Activated T-cell treated with anti-CD3 and anti-CD28 coated beads, Interleukin-2, amount 50 U/mL, for 48 hours (primary cell): ENCODE measurements around the gene HP1BP3.
"Not testable (repeated sequence)": the region's sequence is repeated elsewhere in the genome, so short reads cannot be mapped to it uniquely, and the experiment has no call there.

Experiments
- DNase-seq, 2 experiments: peaks; one replicate each; pipeline ENCODE4 v3.0.0-alpha.2; 2020

HP1BP3 gene

DNA sequence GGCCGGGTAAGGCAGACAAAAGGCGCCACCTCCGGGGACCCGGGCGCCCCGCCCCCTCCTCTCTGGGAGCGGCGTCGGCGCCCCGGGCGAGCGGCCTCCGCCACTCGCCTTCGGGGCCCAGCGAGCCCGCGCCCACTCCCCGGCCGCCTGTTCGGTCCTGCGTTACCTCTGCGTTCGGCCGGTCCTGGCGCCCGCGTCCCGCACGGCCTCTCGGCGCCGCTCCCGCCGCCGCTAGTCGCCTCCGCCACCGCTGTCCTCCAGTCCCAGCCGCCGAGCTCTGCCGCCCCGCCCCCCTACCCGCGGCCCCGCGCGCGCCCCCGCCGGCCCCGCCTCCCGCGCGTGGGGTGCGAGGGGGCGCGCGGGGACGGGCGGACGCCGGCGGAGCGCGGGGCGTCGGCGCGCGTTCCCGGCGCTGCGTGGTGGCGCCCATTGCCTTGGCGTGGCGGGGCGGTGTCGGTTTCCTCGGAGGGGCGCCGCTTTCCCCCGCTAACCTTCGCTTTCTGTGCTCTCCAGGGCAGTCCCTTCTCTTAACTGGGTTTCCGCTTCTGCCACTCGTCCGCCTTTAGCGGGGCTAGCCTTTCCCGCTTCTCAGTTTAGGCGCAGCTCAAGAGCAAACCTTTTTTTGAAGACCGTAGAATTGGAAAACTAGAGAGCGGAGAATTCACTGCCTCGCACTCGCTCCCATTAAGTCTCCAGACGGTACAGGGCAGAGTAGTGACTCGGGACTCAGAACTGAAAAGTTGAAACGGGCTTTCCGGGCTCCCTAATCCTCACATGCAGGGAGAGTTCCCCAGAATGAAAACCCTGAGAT is at the start of gene HP1BP3:
HP1BP3 (minus strand) TSS at position 279 of the 811 bp plus-strand sequence. CDS start 6,867 bp downstream, outside the sequence.
- peak; percentile 86 to 90 for DNase-seq

DNA sequence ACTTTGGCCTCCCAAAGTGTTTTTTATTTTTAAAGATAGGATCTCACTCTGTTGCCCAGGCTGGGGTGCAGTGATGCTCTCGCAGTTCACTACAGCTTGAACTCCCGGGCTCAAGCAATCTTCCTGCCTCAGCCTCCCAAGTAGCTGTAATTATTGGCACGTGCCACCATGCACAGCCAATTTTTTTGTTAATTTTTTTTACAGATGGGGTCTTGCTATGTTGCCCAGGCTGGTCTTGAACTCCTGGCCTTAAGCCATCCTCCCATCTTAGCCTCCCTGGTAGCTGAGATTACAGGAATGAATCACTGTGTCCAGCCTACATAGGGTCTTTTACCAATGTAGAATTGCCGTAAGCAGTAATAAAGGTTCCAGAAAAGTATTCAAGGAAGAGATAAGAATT is 49.1 kb upstream of the HP1BP3 start:
- DNase-seq, result no peak

DNA sequence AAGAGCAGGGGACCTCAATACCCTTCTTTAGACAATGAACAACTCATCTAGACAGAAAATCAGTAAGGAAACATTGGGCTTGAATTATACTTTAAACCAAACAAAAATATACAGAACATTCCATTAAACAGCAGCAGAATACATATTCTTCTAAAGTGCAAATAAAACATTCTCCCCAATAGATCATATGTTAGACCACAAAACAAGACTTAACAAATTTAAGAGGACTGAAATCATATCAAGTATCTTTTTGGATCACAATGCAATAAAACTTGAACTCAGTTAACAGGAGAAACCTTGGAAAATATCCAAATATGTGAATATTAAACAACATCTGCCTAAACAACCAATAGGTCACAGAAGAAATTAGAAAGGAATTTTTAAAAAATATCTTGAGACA is 47.7 kb upstream of the HP1BP3 start:
- DNase-seq, result no peak

DNA sequence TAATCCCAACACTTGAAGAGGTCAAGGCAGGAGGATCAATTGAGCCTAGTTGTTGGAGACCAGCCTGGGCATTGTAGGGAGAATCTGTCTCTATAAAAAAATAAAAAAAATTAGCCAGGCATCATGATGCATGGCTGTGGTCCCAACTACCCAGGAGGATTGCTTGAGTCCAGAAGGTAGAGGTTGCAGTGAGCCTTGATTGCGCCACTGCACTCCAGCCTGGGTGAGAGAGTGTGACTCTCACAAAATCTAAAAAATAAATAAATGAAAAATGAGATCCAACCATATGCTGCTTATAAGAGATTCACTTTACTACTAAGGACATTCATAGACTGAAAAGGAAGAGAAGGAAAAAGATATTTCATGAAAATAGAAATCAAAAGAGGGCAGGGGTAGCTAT is 47.1 kb upstream of the HP1BP3 start:
- no peak for DNase-seq

DNA sequence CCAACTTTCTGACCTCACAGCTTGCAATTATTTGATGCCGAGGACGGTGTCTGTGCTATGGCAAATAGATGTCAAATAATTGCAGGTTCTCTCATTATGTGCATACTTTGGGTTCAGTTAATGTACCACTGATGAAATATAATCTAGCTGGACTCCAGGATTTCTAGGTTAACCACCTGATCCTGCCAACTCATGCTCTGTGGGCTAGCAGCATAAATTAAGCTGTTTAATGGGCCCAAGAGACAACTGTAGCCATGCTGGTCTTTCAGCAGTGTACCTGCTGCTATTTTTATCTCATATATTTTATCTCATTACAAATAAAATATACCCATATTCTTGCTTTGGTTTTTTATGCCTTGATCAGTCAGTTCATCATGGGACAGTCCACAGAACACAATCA is 43.3 kb upstream of the HP1BP3 start:
- DNase-seq, result no peak

DNA sequence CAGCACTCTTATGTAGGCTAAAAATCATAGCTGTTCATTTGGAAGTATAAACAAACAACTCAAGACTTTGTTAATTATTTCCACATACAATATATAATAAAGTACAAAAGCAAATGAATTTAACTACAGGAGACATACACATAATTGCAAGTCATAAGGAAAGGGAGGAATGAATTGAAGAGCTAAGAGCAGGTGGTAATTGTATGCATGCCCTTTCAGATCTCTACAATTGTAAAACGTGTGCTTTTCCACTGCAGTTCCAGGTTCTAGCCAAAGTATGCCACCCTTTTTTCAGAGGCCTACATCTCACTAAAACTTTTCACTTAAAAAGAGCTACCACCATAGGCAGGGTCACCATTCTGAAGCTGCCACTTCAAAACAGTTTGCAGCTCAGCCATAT is 42.8 kb upstream of the HP1BP3 start:
- DNase-seq, result no peak

DNA sequence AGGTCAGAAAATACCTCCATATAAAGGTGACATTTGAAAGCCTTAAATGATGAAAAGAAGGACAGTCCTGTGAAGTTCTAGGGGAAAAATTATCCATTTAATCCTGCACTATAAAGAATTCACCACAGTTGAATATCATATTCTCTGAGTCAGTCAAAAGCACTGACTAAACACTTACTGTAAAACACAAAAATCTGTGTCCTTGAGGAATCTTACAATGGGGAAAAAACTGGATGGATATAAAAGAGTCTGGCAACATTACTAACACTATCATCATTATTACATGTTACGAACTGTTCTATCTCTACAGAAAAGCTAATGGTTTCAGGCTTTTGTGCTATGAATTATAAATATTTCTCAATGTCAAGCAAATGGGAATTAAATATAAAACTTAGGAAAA is 42.4 kb upstream of the HP1BP3 start:
- DNase-seq, result no peak

DNA sequence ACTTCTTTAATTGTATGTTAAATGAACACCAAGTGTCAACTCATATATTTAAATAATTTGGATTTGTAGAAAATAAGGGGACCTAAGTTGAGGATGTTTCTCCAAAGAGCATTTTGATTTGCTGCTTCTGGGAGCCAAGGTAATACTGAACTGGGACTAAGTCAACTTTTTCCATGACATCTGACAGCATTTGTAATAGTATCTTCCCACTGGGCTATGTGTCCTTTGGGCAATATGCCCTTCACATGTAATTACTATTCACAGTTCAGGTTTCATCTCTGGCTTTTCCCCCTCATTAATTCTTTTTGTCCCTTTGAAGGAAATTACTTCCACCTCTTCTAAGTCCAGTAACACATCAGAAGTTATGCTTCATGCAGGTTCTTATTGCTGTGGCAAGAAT is 36.7 kb upstream of the HP1BP3 start:
- DNase-seq, result no peak

DNA sequence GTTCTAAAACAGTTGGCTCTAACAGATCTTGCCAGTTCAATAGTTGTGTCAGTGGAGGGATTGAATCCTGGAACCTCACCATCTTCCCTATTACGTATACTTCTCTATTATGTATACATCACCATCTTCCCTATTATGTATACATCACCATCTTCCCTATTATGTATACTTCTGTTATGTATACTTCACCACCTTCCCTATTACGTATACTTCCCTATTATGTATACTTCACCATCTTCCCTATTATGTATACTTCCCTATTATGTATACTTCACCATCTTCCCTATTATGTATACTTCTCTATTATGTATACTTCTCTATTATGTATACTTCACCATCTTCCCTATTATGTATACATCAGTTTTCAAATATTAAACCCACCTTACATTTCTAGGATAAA is 34.4 kb upstream of the HP1BP3 start:
- no peak for DNase-seq

DNA sequence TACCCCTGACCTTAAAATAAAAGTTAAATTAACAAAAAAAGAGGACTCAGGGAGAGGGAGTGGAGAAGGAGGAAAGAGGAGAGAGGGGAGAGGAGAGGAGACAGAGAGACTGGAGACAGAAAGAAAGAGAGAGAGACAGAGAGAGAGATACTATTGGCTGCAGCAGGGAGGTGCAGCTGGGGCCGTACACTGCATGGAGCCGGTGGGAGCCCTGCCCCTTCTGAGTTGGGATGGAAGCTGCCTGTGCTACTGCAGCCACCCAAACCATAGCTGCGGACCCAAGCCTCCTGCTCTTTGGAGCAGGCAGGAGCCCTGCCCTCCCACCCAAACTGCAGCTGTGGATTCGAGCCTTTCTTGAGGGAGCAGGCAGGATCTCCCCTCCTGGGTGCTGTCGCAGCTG is 32.7 kb upstream of the HP1BP3 start:
- DNase-seq, result no peak

DNA sequence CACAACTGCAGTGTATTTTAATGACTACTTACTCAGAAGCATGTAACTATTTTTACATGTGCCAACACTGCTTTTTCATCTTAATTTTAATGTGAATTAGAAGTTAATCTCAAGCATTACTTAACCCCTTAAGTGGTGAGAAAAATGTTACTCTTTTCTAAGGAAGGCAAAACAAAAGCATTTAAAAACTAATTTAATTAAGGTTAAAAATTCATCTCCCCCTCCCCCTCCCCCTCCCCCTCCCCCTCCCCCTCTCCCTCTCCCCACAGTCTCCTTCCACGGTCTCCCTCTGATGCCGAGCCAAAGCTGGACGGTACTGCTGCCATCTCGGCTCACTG is 27.4 kb upstream of the HP1BP3 start:
- no peak for DNase-seq

DNA sequence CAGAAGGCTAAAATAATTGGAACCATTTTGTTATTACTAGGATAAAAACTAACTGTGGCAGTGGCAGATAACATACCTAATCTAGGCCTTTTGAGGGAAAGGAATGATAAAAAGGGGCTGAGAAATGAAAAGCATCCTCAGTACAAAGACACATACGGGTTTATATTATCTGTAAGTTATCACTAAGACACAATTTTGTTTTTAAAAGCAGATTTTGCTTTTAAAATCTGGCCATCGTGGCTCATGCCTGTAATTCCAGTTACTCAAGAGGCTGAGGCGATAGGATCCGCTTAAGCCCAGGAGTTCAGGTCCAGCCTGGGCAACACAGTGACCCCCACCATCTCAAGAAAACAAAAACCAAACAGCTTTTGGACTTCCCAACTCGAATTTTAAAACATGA is 24.8 kb upstream of the HP1BP3 start:
- no peak for DNase-seq

DNA sequence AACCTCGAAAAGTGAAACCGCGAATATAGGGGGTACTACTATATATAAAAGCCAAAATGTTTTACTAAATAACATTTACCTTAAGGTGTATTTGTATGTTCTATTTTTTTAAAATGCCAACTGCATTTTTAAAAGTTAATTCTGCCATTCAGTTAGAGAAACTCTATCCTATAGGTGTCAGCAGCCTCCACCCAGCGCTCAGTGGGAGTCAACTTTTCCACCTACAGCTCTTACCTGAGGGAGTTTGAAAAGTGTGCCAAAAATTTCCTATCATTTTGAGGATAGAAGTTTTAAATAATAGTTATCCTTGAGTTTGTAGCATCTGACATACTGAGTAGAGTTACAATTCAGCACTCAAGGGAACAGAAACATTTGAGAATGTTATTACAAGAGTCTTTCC is 6.1 kb upstream of the HP1BP3 start:
- no peak for DNase-seq

GRCh38 chr1:20792196-20792595 is 5.1 kb upstream of the HP1BP3 start:
- DNase-seq, result no peak

- DNase-seq, result no peak
Measured at GRCh38 chr1:20790785-20791184, 3.7 kb upstream of the HP1BP3 start.

DNA sequence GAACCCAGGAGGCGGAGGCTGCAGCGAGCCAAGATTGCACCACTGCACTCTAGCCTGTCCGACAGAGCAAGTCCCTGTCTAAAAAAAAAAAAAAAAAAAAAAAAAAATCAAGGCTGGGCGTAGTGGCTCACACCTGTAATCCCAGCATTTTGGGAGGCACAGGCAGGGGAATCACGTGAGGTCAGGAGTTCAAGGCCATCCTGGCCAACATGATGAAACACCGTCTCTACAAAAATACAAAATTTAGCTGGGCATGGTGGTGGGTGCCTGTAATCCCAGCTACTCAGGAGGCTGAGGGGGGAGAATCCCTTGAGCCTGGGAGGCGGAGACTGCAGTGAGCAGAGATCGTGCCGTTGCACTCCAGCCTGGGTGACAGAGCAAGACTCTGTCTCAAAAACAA is 2.5 kb upstream of the HP1BP3 start:
- DNase-seq, result not testable (repeated sequence)

GRCh38 chr1:20787840-20788795 is 1.0 kb upstream of the HP1BP3 start:
- no peak for DNase-seq

- peak; percentile 94 to 98 for DNase-seq
Measured at GRCh38 chr1:20786253-20787028, 666 bp downstream of the HP1BP3 start.

GRCh38 chr1:20785907-20786252 is 1.2 kb downstream of the HP1BP3 start:
- DNase-seq, result no peak

DNA sequence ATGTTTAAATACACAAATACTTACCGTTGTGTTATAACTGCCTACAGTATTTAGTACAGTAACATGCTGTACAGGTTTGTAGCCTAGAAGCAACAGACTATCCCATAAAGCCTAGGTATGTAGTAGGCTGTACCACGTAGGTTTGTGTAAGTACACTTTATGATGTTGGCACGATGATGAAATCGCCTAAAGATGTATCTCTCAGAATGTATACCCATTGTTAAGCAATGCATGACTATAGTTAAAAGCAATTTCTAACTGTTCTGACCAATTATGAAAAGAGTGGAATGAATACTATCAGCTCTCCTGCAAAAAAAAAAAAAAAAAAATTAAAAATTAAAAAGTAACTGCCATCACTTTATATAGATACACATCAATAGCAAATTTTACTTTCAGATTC is 11.4 kb downstream of the HP1BP3 start:
- no peak for DNase-seq

- no peak for DNase-seq
Measured at GRCh38 chr1:20771780-20772179, 15.3 kb downstream of the HP1BP3 start.

- no peak for DNase-seq
Measured at GRCh38 chr1:20770314-20771087, 16.6 kb downstream of the HP1BP3 start.

- DNase-seq, result no peak
Measured at GRCh38 chr1:20767271-20767670, 19.8 kb downstream of the HP1BP3 start.
